ENCODE data around the gene BTN2A1. TPM values are rescaled to one million over a fixed set of nuclear protein-coding genes. Genes with fewer than 3 reads are reported as not detected.
"Not testable (repeated sequence)": the region's sequence is repeated elsewhere in the genome, so short reads cannot be mapped to it uniquely, and the experiment has no call there.

The BTN2A1 gene
- total and polyA plus RNA-seq, 2 donors from 2014 or later = 15.6 to 19.1 TPM

DNA sequence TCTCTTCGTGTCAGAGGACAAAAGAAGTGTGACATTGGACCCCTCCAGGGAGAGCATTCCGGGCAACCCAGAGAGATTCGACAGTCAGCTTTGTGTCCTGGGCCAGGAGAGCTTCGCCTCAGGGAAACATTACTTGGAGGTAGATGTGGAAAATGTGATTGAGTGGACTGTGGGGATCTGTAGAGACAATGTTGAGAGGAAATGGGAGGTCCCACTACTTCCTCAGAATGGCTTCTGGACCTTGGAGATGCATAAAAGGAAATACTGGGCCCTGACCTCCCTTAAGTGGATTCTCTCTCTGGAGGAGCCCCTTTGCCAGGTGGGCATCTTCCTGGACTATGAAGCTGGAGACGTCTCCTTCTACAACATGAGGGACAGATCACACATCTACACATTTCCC lies 27.0 kb upstream of the BTN2A1 start:
- TF ChIP-seq, protein P1, sequence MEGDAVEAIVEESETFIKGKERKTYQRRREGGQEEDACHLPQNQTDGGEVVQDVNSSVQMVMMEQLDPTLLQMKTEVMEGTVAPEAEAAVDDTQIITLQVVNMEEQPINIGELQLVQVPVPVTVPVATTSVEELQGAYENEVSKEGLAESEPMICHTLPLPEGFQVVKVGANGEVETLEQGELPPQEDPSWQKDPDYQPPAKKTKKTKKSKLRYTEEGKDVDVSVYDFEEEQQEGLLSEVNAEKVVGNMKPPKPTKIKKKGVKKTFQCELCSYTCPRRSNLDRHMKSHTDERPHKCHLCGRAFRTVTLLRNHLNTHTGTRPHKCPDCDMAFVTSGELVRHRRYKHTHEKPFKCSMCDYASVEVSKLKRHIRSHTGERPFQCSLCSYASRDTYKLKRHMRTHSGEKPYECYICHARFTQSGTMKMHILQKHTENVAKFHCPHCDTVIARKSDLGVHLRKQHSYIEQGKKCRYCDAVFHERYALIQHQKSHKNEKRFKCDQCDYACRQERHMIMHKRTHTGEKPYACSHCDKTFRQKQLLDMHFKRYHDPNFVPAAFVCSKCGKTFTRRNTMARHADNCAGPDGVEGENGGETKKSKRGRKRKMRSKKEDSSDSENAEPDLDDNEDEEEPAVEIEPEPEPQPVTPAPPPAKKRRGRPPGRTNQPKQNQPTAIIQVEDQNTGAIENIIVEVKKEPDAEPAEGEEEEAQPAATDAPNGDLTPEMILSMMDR (IDR thresholded peaks at IDR 0.05; ENCODE audit: borderline replicate concordance, extremely low read depth, insufficient read depth) = no peak
- intact Hi-C loops (cut with DNase I) = no loop called here
- H3K9ac ChIP-seq (ENCODE audit: low read length in 3 of 3) = no peak overlapping the region
- no peaks in the 10 kb centered on the region for H3K27me3 ChIP-seq (ENCODE audit: control insufficient read depth, insufficient read depth, low read length)
- H3K4me1 ChIP-seq (ENCODE audit: control insufficient read depth in 2 of 3, insufficient read depth in 2 of 3, low read depth in 1 of 3, low read length in 3 of 3) = no peaks in the 10 kb centered on the region
- DNase-seq = no peak
- H3K9me3 ChIP-seq (ENCODE audit: control insufficient read depth in 2 of 3, insufficient read depth in 1 of 3, low read length in 3 of 3) = no peaks in the 10 kb centered on the region
- no peak for FAIRE-seq
- no peaks in the 10 kb centered on the region for H3K36me3 ChIP-seq (ENCODE audit: control insufficient read depth in 2 of 3, insufficient read depth in 3 of 3, low read length in 3 of 3)
- H3K4me3 ChIP-seq (ENCODE audit: low read length in 3 of 3) = no peak overlapping the region
- H3K27ac ChIP-seq (ENCODE audit: low read depth in 2 of 2, low read length in 2 of 2) = no peak overlapping the region

DNA sequence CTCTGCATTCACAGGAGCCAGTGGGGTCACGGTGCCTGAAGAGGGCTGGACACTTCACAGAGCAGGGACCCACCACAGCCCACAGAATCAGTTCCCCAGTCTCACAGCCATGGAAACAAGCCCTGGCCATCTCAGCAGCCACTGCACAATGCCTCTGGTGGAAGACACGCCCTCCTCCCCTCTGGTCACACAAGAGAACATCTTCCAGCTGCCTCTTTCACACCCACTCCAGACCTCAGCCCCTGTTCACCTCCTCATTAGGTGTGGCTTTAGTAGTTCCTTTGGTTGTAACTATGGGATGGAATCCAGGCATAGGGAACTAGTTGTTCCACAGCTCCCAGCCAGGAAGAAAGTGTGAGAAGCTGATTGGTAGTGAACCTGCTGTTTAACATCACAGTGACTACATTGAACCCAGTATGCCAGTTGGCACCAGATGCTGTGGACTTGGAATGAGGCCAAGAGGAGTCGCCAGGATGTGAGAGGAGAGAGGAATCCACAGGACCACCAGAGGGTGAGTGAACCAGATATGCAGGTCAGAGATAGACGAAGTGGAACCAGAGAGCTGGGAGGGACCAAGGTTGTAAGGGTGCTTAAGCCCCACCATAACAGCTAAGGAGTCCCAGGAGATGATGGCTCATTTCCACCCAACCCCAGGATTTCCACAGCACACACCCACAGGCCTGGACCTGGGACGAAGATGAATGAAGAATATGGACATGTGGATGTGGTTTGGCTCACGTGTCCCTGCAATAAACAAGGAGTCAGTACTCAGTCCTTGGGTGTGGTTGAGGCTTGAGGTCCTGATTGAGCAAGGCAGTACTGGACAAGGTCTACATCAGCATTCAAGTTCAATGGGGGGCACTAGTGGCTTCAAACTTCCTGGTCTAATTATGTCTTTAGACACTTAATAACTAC lies 26.2 kb upstream of the BTN2A1 start:
- FAIRE-seq (no peak), DNase-seq (no peak)
- Histone ChIP-seq H3K9me3 (ENCODE audit: control insufficient read depth in 2 of 3, insufficient read depth in 1 of 3, low read length in 3 of 3) (no peaks in the 10 kb centered on the region), H3K9ac (ENCODE audit: low read length in 3 of 3) (no peak overlapping the region), H3K4me3 (ENCODE audit: low read length in 3 of 3) (no peak overlapping the region), H3K4me1 (ENCODE audit: control insufficient read depth in 2 of 3, insufficient read depth in 2 of 3, low read depth in 1 of 3, low read length in 3 of 3) (no peaks in the 10 kb centered on the region), H3K27ac (ENCODE audit: low read depth in 2 of 2, low read length in 2 of 2) (no peak overlapping the region), H3K27me3 (ENCODE audit: control insufficient read depth, insufficient read depth, low read length) (no peaks in the 10 kb centered on the region), H3K36me3 (ENCODE audit: control insufficient read depth in 2 of 3, insufficient read depth in 3 of 3, low read length in 3 of 3) (no peaks in the 10 kb centered on the region)
- TF ChIP-seq, protein P1 (IDR thresholded peaks at IDR 0.05; ENCODE audit: borderline replicate concordance, extremely low read depth, insufficient read depth) = no peak
- intact Hi-C loops (cut with DNase I) = no loop called here

DNA sequence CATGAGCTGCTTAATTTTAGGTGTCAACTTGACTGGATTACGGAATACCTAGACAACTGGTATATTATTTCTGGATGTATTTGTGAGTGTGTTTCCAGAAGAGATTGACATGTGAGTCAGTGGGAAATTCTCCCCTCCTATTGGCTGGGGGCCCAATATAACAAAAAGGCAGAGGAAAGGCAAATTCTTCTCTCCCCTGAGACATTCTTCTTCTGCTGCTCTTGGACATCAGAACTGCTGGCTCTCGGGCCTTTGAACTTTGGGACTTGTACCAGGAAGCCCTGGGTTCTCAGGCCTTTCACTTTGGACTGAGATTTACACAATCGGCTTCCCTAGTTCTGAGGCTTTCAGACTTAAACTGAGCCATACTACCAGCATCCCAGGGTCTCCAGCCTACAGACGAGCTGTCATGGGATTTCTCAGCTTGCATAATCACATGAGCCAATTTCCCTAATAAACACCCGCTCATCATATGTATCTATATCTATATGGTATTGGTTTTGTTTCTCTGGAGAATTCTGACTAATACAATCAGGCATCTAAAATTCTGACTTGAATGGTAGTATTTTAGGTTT lies 25.0 kb upstream of the BTN2A1 start:
- no peaks in the 10 kb centered on the region for H3K27me3 ChIP-seq (ENCODE audit: control insufficient read depth, insufficient read depth, low read length)
- FAIRE-seq (no peak), DNase-seq (no peak)
- H3K27ac ChIP-seq (ENCODE audit: low read depth in 2 of 2, low read length in 2 of 2) = no peak overlapping the region
- TF ChIP-seq, protein P1 (IDR thresholded peaks at IDR 0.05; ENCODE audit: borderline replicate concordance, extremely low read depth, insufficient read depth) = no peak
- H3K9me3 ChIP-seq (ENCODE audit: control insufficient read depth in 2 of 3, insufficient read depth in 1 of 3, low read length in 3 of 3) = no peaks in the 10 kb centered on the region
- no peak overlapping the region for H3K4me3 ChIP-seq (ENCODE audit: low read length in 3 of 3)
- no peaks in the 10 kb centered on the region for H3K36me3 ChIP-seq (ENCODE audit: control insufficient read depth in 2 of 3, insufficient read depth in 3 of 3, low read length in 3 of 3)
- intact Hi-C loops (cut with DNase I) = no loop called here
- no peaks in the 10 kb centered on the region for H3K4me1 ChIP-seq (ENCODE audit: control insufficient read depth in 2 of 3, insufficient read depth in 2 of 3, low read depth in 1 of 3, low read length in 3 of 3)
- no peak overlapping the region for H3K9ac ChIP-seq (ENCODE audit: low read length in 3 of 3)

DNA sequence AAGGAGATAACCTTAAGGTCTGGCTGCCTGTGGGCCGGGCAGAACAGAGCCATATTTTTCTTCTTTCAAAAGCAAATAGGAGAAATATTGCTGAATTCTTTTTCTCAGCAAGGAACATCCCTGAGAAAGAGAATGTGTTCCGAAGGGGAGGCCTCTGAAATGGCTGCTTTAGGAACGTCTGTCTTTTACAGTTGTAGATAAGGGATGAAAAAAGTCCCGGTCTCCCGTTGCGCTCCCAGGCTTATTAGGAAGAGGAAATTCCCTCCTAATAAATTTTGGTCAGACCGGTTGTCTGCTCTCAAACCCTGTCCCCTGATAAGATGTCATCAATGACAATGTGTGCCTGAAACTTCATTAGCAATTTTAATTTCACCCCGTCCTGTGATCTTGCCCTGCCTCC lies 24.1 kb upstream of the BTN2A1 start:
- FAIRE-seq; intact Hi-C loops (cut with DNase I); H3K27ac ChIP-seq (ENCODE audit: low read depth in 2 of 2, low read length in 2 of 2); H3K4me3 ChIP-seq (ENCODE audit: low read length in 3 of 3); H3K9me3 ChIP-seq (ENCODE audit: control insufficient read depth in 2 of 3, insufficient read depth in 1 of 3, low read length in 3 of 3); H3K27me3 ChIP-seq (ENCODE audit: control insufficient read depth, insufficient read depth, low read length); H3K9ac ChIP-seq (ENCODE audit: low read length in 3 of 3); H3K36me3 ChIP-seq (ENCODE audit: control insufficient read depth in 2 of 3, insufficient read depth in 3 of 3, low read length in 3 of 3); DNase-seq; H3K4me1 ChIP-seq (ENCODE audit: control insufficient read depth in 2 of 3, insufficient read depth in 2 of 3, low read depth in 1 of 3, low read length in 3 of 3): not testable (repeated sequence)
